ENCODE measurements around the gene CCL20. TPM values are rescaled to one million over a fixed set of nuclear protein-coding genes. Genes with fewer than 3 reads are reported as not detected.

CCL20 gene
- total RNA-seq, 1 donor from 2014 or later, result 1.0 TPM

- no peaks in the 10 kb centered on the region for H3K36me3 ChIP-seq (ENCODE audit: control insufficient read depth, insufficient read depth, low read length)
- H3K4me3 ChIP-seq (ENCODE audit: low read depth, low read length), result no peak overlapping the region
- no peak for TF ChIP-seq CTCF (IDR thresholded peaks at IDR 0.05; ENCODE audit: insufficient read depth, low read length, poor library complexity, severe bottlenecking)
- DNase-seq (ENCODE audit: low read depth), result no peak
- H3K27me3 ChIP-seq (ENCODE audit: control insufficient read depth, insufficient read depth, low read length), result no peaks in the 10 kb centered on the region
Observed at GRCh38 chr2:227817336-227817735, 3.7 kb downstream of the CCL20 start.

- peak; percentile 100 for DNase-seq (ENCODE audit: low read depth)
- Histone ChIP-seq H3K36me3 (ENCODE audit: control insufficient read depth, insufficient read depth, low read length) (no peaks in the 10 kb centered on the region), H3K4me3 (ENCODE audit: low read depth, low read length) (no peak overlapping the region), H3K27me3 (ENCODE audit: control insufficient read depth, insufficient read depth, low read length) (no peaks in the 10 kb centered on the region)
- no peak for TF ChIP-seq CTCF (IDR thresholded peaks at IDR 0.05; ENCODE audit: insufficient read depth, low read length, poor library complexity, severe bottlenecking)
Observed at GRCh38 chr2:227817850-227818674, 4.4 kb downstream of the CCL20 start.

- TF ChIP-seq CTCF (IDR thresholded peaks at IDR 0.05; ENCODE audit: insufficient read depth, low read length, poor library complexity, severe bottlenecking), result no peak
- no peak for DNase-seq (ENCODE audit: low read depth)
- no peaks in the 10 kb centered on the region for H3K36me3 ChIP-seq (ENCODE audit: control insufficient read depth, insufficient read depth, low read length)
- no peaks in the 10 kb centered on the region for H3K27me3 ChIP-seq (ENCODE audit: control insufficient read depth, insufficient read depth, low read length)
- H3K4me3 ChIP-seq (ENCODE audit: low read depth, low read length), result no peak overlapping the region
Observed at GRCh38 chr2:227818675-227819397, 5.2 kb downstream of the CCL20 start.

- DNase-seq (ENCODE audit: low read depth), result peak; percentile 45
- Histone ChIP-seq H3K36me3 (ENCODE audit: control insufficient read depth, insufficient read depth, low read length) (no peaks in the 10 kb centered on the region), H3K4me3 (ENCODE audit: low read depth, low read length) (no peak overlapping the region), H3K27me3 (ENCODE audit: control insufficient read depth, insufficient read depth, low read length) (no peaks in the 10 kb centered on the region)
- TF ChIP-seq CTCF (IDR thresholded peaks at IDR 0.05; ENCODE audit: insufficient read depth, low read length, poor library complexity, severe bottlenecking), result no peak
Observed at GRCh38 chr2:227819398-227819697, 5.7 kb downstream of the CCL20 start.

GRCh38 chr2:227821043-227821942, 7.7 kb downstream of the CCL20 start:
- no peak for TF ChIP-seq CTCF (IDR thresholded peaks at IDR 0.05; ENCODE audit: insufficient read depth, low read length, poor library complexity, severe bottlenecking)
- Histone ChIP-seq H3K27me3 (ENCODE audit: control insufficient read depth, insufficient read depth, low read length) (peaks cover 4% of the 10 kb centered on the region), H3K4me3 (ENCODE audit: low read depth, low read length) (no peak overlapping the region), H3K36me3 (ENCODE audit: control insufficient read depth, insufficient read depth, low read length) (no peaks in the 10 kb centered on the region)
- no peak for DNase-seq (ENCODE audit: low read depth)
